Keratinocyte (primary cell): Measurements from ENCODE around the gene RBM26. TPM values are rescaled to one million over a fixed set of nuclear protein-coding genes. Genes with fewer than 3 reads are reported as not detected.

ENCODE experiments used
- DNase-seq: peaks from one replicate; pipeline ENCODE4 v3.0.0-alpha.2; 2011; ENCODE audit warnings: low read depth, missing footprints, low spot score
- FAIRE-seq: peaks from 2 replicates; lab custom pipeline; 2011; peaks lifted over from hg19 to GRCh38; lab: Jason Lieb, UNC
- H2AFZ ChIP-seq: 2 replicates; pipeline ENCODE4 v1.6.0; 2012; ENCODE audit warnings: low read length, control low read depth, inconsistent platforms; ENCODE audit not compliant: control insufficient read depth
- H3K27ac ChIP-seq: 2 replicates; pipeline ENCODE4 v1.5.1; 2011; ENCODE audit warnings: low read length; ENCODE audit not compliant: control insufficient read depth, insufficient read depth
- H3K27me3 ChIP-seq: 3 replicates; pipeline ENCODE4 v1.6.0; 2011; ENCODE audit warnings: low read length; ENCODE audit not compliant: control insufficient read depth, insufficient read depth; ENCODE audit errors: extremely low read depth
- H3K36me3 ChIP-seq, 2 experiments: 2 replicates in 1 of 2; 3 replicates in 1 of 2; pipeline ENCODE4 v1.5.1; 2011; ENCODE audit warnings: low read length in 2 of 2, mild to moderate bottlenecking in 1 of 2; ENCODE audit not compliant: control insufficient read depth in 2 of 2, insufficient read depth in 2 of 2; ENCODE audit errors: extremely low read depth in 1 of 2
- H3K4me1 ChIP-seq: 3 replicates; pipeline ENCODE4 v1.5.1; 2011; ENCODE audit warnings: low read length; ENCODE audit not compliant: control insufficient read depth, insufficient read depth; ENCODE audit errors: extremely low read depth
- H3K4me2 ChIP-seq: 3 replicates; pipeline ENCODE4 v1.6.0; 2011; ENCODE audit warnings: low read depth, low read length; ENCODE audit not compliant: control insufficient read depth, insufficient read depth; ENCODE audit errors: extremely low read depth
- H3K4me3 ChIP-seq, 3 experiments: fragments of 200-600 bp in 1 of 3; sonication (generic) in 1 of 3; 2 replicates in 2 of 3; 3 replicates in 1 of 3; pipeline ENCODE4 v1.5.1; 2011 to 2016; ENCODE audit warnings: low read length in 3 of 3, mild to moderate bottlenecking in 3 of 3, control low read depth in 2 of 3, inconsistent platforms in 1 of 3, low read depth in 1 of 3, mixed read lengths in 1 of 3, mixed run types in 1 of 3, moderate library complexity in 1 of 3; ENCODE audit not compliant: control insufficient read depth in 2 of 3, insufficient read depth in 2 of 3; ENCODE audit errors: extremely low read depth in 1 of 3
- H3K79me2 ChIP-seq: 2 replicates; pipeline ENCODE4 v1.6.0; 2012; ENCODE audit warnings: low read length; ENCODE audit not compliant: control insufficient read depth, insufficient read depth
- H3K9ac ChIP-seq: 3 replicates; pipeline ENCODE4 v1.6.0; 2011; ENCODE audit warnings: low read length; ENCODE audit not compliant: control insufficient read depth, insufficient read depth; ENCODE audit errors: extremely low read depth
- H3K9me1 ChIP-seq: 3 replicates; pipeline ENCODE4 v1.6.0; 2011; ENCODE audit warnings: low read length; ENCODE audit not compliant: control insufficient read depth, insufficient read depth; ENCODE audit errors: extremely low read depth
- H3K9me3 ChIP-seq: 2 replicates; pipeline ENCODE4 v1.5.1; 2012; ENCODE audit warnings: low read depth, low read length; ENCODE audit not compliant: control insufficient read depth
- H4K20me1 ChIP-seq: 3 replicates; pipeline ENCODE4 v1.6.0; 2011; ENCODE audit warnings: low read length; ENCODE audit not compliant: control insufficient read depth, insufficient read depth; ENCODE audit errors: extremely low read depth
- CTCF ChIP-seq, 3 experiments: IDR thresholded peaks in 1 of 3; conservative IDR thresholded peaks in 1 of 3; optimal IDR thresholded peaks in 1 of 3; 2 replicates in 2 of 3; 3 replicates in 1 of 3; pipeline versions ENCODE3 to v1.5.1; 2011; ENCODE audit warnings: low read length in 3 of 3, mild to moderate bottlenecking in 3 of 3, moderate library complexity in 2 of 3, control low read depth in 1 of 3, inconsistent platforms in 1 of 3; ENCODE audit not compliant: insufficient read depth in 2 of 3; ENCODE audit errors: extremely low read depth in 1 of 3
- EZH2 ChIP-seq: IDR thresholded peaks from one replicate; pipeline ENCODE4 v1.6.1; 2012; ENCODE audit warnings: inconsistent platforms, mild to moderate bottlenecking, low read length, moderate library complexity
- dilution Hi-C: fragments of 300-500 bp; cut with MboI; formaldehyde crosslinking; loops from one replicate; pipeline ENCODE4 v1.7.0; 2020; ENCODE audit warnings: low sequenced_read_pairs; ENCODE audit not compliant: extremely low pct_ligation_motif_present
- polyA plus RNA-seq, 5 experiments: library from polyadenylated mRNA; depleted of rRNA in 3 of 5; stranded (reverse) in 3 of 5; stranded (forward) in 1 of 5; unstranded in 1 of 5; fragments of >200 nt; gene quantifications; 1 replicate in 1 of 5; 2 replicates in 3 of 5; 3 replicates in 1 of 5; pipeline versions ENCODE4 v1.2.1 to v1.2.3, GENCODE V29; 2011 to 2012; ENCODE audit warnings: missing spikeins in 2 of 5, low read depth in 1 of 5, low replicate concordance in 1 of 5

RBM26 gene
- polyA plus RNA-seq, 1 donor (not counting 4 experiments of a cell fraction or from before 2014, with no cell fraction given): 28.4 TPM

- Histone ChIP-seq H3K9me1 (no peaks in the 10 kb centered on the region), H2AFZ (no peak overlapping the region), H3K9ac (no peak overlapping the region), H3K36me3 (peaks cover 0 to 12% of the 10 kb centered on the region in 2 experiments), H3K4me1 (no peaks in the 10 kb centered on the region), H4K20me1 (no peaks in the 10 kb centered on the region), H3K27me3 (no peaks in the 10 kb centered on the region), H3K4me3 (no peak overlapping the region), H3K27ac (no peak overlapping the region), H3K4me2 (no peak overlapping the region), H3K79me2 (peaks cover 2% of the 10 kb centered on the region), H3K9me3 (no peaks in the 10 kb centered on the region)
- no peak for DNase-seq
- dilution Hi-C loops: no loop called here
- FAIRE-seq: no peak
- TF ChIP-seq EZH2 (no peak), CTCF (optimal IDR thresholded peaks at IDR 0.05 in 1 of 3, IDR thresholded peaks at IDR 0.05 in 1 of 3, conservative IDR thresholded peaks at IDR 0.05 in 1 of 3; ENCODE audit: extremely low read depth in 1 of 3, insufficient read depth in 2 of 3, low read length in 3 of 3) (no peak)
Measured at GRCh38 chr13:79360095-79360494, 46.0 kb downstream of the RBM26 start.

GRCh38 chr13:79359064-79359463 lies 47.0 kb downstream of the RBM26 start:
- Histone ChIP-seq H3K9me3 (no peaks in the 10 kb centered on the region), H3K36me3 (peaks cover 4 to 17% of the 10 kb centered on the region in 2 experiments), H2AFZ (no peak overlapping the region), H3K27ac (no peak overlapping the region), H4K20me1 (no peaks in the 10 kb centered on the region), H3K4me3 (no peak overlapping the region), H3K4me1 (no peaks in the 10 kb centered on the region), H3K9me1 (no peaks in the 10 kb centered on the region), H3K79me2 (peaks cover 2% of the 10 kb centered on the region), H3K27me3 (no peaks in the 10 kb centered on the region), H3K9ac (no peak overlapping the region), H3K4me2 (no peak overlapping the region)
- DNase-seq: no peak
- TF ChIP-seq EZH2 (no peak), CTCF (optimal IDR thresholded peaks at IDR 0.05 in 1 of 3, IDR thresholded peaks at IDR 0.05 in 1 of 3, conservative IDR thresholded peaks at IDR 0.05 in 1 of 3; ENCODE audit: extremely low read depth in 1 of 3, insufficient read depth in 2 of 3, low read length in 3 of 3) (no peak)
- no peak for FAIRE-seq
- dilution Hi-C loops: no loop called here
